Uterus (tissue), 4 donors: ENCODE results near the gene DLD. TPM values are rescaled to one million over a fixed set of nuclear protein-coding genes. Genes with fewer than 3 reads are reported as not detected.
A peak's percentile ranks its signal among the peaks of the same experiment; 100 is the strongest.
"Not testable (repeated sequence)": the region's sequence is repeated elsewhere in the genome, so short reads cannot be mapped to it uniquely, and the experiment has no call there.

ENCODE experiments used
- DNase-seq, 2 donors: peaks; one replicate each; pipeline ENCODE4 v3.0.0-alpha.2; 2019 to 2020
- H3K27ac ChIP-seq, 2 donors: fragments of 200-600 bp; sonication (generic); 1 replicate in 1 of 2; 2 replicates in 1 of 2; pipeline ENCODE4 v1.5.1; 2016 to 2018
- H3K27me3 ChIP-seq, 2 donors: fragments of 200-600 bp; sonication (generic); one replicate each; pipeline ENCODE4 v1.5.1; 2018 to 2019; ENCODE audit warnings: control low read depth in 1 of 2
- H3K36me3 ChIP-seq, 2 donors: fragments of 200-600 bp; sonication (generic); one replicate each; pipeline ENCODE4 v1.5.1; 2019; ENCODE audit warnings: control low read depth in 1 of 2
- H3K4me1 ChIP-seq, 2 donors: fragments of 200-600 bp; sonication (generic); one replicate each; pipeline ENCODE4 v1.5.1; 2018 to 2019; ENCODE audit warnings: control low read depth in 1 of 2
- H3K4me3 ChIP-seq, 2 donors: fragments of 200-600 bp; sonication (generic); 1 replicate in 1 of 2; 2 replicates in 1 of 2; pipeline ENCODE4 v1.5.1; 2018 to 2019; ENCODE audit warnings: mild to moderate bottlenecking in 1 of 2
- H3K9me3 ChIP-seq, 2 donors: fragments of 200-600 bp; sonication (generic); one replicate each; pipeline ENCODE4 v1.5.1; 2019; ENCODE audit warnings: control low read depth in 1 of 2
- POLR2A ChIP-seq, 2 donors: fragments of 450-650 bp; IDR thresholded peaks; one replicate each; pipeline ENCODE4 v1.6.1; 2016; ENCODE audit warnings: antibody characterized with exemption in 2 of 2, mild to moderate bottlenecking in 1 of 2, moderate library complexity in 1 of 2
- intact Hi-C: fragments of 100-400 bp; cut with DNase I; formaldehyde crosslinking; loops from one replicate; pipeline ENCODE4 v1.15.1; 2023; ENCODE audit warnings: low total_unique reads
- total RNA-seq, 4 donors: library from RNA; depleted of rRNA in 3 of 4; stranded (reverse); fragments of >200 nt in 3 of 4; gene quantifications; one replicate each; pipeline versions ENCODE4 v1.1.0 to v1.2.4, GENCODE V29; 2014 to 2023
- TF ChIP-seq, protein P1 (sequence below), 4 experiments: fragments of 200-600 bp in 2 of 4; fragments of 450-650 bp in 2 of 4; sonication (generic) in 2 of 4; IDR thresholded peaks; one replicate each; pipeline ENCODE4 v1.5.1; 2016 to 2019; ENCODE audit warnings: antibody characterized with exemption in 4 of 4, mild to moderate bottlenecking in 2 of 4, moderate library complexity in 1 of 4
- donor health status: DM: yes; HTN: yes; CAD: no.

Gene DLD
- total RNA-seq, 4 donors from 2014 or later = 50.2 to 127 (median 64.3) TPM

DNA sequence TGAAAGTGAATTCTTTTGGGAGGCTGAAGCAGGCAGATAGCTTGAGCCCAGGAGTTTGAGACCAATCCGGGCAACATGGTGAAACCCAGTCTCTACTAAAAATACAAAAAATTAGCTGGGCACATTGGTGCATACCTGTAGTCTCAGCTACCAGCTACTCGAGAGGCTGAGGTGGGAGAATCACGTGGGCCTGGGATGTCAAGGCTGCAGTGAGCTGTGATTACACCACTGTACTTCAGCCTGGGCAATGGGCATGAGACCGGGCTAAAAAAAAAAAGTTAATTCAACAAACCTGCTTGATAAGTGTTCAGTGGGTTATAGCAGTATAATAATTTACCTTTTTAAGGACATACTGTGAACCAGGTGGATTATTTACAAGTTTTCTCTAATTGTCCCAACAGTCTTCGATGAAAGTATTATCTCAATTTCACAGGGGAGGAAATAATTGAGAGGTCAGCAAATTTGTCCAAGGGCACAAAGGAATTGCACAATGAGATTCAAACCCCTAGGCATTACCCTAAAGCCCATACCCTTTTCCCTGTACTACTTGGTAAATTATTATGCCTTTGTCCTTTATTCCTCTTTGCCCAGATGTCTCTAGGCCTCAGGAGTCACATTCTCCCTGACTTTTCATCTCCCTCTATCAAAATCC lies 13.1 kb upstream of the DLD start:
- H3K4me1 ChIP-seq = no peaks in the 10 kb centered on the region
- no peak overlapping the region for H3K4me3 ChIP-seq
- no peaks in the 10 kb centered on the region for H3K36me3 ChIP-seq
- TF ChIP-seq, protein P1, sequence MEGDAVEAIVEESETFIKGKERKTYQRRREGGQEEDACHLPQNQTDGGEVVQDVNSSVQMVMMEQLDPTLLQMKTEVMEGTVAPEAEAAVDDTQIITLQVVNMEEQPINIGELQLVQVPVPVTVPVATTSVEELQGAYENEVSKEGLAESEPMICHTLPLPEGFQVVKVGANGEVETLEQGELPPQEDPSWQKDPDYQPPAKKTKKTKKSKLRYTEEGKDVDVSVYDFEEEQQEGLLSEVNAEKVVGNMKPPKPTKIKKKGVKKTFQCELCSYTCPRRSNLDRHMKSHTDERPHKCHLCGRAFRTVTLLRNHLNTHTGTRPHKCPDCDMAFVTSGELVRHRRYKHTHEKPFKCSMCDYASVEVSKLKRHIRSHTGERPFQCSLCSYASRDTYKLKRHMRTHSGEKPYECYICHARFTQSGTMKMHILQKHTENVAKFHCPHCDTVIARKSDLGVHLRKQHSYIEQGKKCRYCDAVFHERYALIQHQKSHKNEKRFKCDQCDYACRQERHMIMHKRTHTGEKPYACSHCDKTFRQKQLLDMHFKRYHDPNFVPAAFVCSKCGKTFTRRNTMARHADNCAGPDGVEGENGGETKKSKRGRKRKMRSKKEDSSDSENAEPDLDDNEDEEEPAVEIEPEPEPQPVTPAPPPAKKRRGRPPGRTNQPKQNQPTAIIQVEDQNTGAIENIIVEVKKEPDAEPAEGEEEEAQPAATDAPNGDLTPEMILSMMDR (IDR thresholded peaks at IDR 0.05) = no peak
- TF ChIP-seq POLR2A (IDR thresholded peaks at IDR 0.05) = no peak
- no peaks in the 10 kb centered on the region for H3K27me3 ChIP-seq
- no peak for DNase-seq
- no peak overlapping the region for H3K27ac ChIP-seq
- intact Hi-C loops = no loop called here
- H3K9me3 ChIP-seq = no peaks in the 10 kb centered on the region

DNA sequence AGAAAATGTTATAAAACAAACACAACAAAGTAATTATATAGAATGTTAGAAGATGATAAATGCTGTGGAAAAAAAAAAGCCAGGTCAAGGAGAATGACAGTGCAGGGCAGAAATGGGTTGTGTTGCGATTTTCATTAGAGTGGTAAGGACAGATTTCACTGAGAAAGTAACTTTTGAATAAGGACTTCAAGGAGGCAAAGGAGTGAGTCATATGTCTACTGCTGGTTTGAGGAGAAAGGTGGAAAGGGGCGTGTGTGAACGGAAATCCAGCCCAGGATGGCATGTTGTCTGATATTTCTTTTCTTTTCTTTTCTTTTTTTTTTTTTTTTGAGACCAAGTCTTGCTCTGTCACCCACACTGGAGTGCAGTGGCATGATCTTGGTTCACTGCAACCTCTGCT lies 12.3 kb upstream of the DLD start:
- no peaks in the 10 kb centered on the region for H3K4me1 ChIP-seq
- no peaks in the 10 kb centered on the region for H3K9me3 ChIP-seq
- H3K27ac ChIP-seq = no peak overlapping the region
- DNase-seq = no peak
- no peaks in the 10 kb centered on the region for H3K36me3 ChIP-seq
- intact Hi-C loops = no loop called here
- H3K27me3 ChIP-seq = no peaks in the 10 kb centered on the region
- H3K4me3 ChIP-seq = no peak overlapping the region
- TF ChIP-seq, protein P1 (IDR thresholded peaks at IDR 0.05) = no peak
- TF ChIP-seq POLR2A (IDR thresholded peaks at IDR 0.05) = no peak

DNA sequence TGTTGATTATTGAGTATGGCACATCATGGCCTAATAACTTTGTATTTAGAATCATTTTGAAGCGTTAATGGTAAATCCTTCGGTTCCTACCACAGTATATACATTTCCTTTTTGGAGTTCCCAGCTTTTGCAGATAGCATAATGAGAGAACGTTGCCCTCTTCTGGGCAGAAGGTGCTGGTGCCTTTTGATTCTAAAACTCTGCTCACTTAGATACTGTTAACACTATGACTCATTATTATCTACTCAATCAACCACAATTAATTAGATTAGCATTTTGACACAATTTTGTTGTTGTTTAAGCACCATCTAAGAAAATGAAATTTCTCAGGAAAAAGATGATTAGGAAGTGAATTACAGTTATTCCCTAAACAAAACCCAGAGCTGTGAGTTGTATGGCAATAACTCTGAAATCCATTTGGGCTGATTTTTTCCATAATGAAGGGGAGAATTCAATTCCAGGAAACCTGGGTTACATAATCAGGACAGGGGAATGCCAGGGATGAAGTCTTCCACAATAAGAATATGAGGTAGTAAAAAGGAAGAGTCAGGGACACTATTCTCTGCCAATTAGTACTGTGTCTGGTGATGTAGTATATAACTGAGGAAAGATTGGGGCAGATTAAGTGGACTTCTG lies 11.5 kb upstream of the DLD start:
- Histone ChIP-seq H3K36me3 (no peaks in the 10 kb centered on the region), H3K9me3 (no peaks in the 10 kb centered on the region), H3K4me1 (no peaks in the 10 kb centered on the region), H3K27me3 (no peaks in the 10 kb centered on the region), H3K4me3 (no peak overlapping the region), H3K27ac (no peak overlapping the region)
- no peak for TF ChIP-seq POLR2A (IDR thresholded peaks at IDR 0.05)
- TF ChIP-seq, protein P1 (IDR thresholded peaks at IDR 0.05) = peak; percentile 59 to 76 (median 60)
- intact Hi-C loops = no loop called here
- no peak for DNase-seq

DNA sequence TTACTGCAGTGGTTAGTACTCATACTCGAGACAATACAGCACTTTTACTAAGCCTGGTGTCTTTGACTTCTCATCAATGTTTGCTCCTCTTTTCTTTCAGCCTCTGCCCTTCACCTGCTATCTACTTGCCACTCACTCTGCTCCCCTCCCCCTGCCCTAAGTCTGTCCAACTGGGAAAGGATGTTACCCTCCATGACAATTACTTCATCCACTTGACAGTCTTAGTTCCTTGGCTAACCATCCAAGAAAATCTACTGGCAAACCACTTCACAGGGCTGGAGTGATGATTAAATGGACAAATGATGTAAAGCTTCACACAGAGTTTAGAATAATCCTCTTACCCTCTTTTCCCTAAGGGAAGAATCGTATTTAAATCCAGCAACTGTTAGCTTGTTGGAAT lies 8.2 kb upstream of the DLD start:
- intact Hi-C loops = no loop called here
- Histone ChIP-seq H3K4me1 (no peaks in the 10 kb centered on the region), H3K36me3 (no peaks in the 10 kb centered on the region), H3K9me3 (no peaks in the 10 kb centered on the region), H3K4me3 (no peak overlapping the region), H3K27ac (no peak overlapping the region), H3K27me3 (no peaks in the 10 kb centered on the region)
- TF ChIP-seq, protein P1 (IDR thresholded peaks at IDR 0.05) = no peak
- no peak for TF ChIP-seq POLR2A (IDR thresholded peaks at IDR 0.05)
- no peak for DNase-seq

DNA sequence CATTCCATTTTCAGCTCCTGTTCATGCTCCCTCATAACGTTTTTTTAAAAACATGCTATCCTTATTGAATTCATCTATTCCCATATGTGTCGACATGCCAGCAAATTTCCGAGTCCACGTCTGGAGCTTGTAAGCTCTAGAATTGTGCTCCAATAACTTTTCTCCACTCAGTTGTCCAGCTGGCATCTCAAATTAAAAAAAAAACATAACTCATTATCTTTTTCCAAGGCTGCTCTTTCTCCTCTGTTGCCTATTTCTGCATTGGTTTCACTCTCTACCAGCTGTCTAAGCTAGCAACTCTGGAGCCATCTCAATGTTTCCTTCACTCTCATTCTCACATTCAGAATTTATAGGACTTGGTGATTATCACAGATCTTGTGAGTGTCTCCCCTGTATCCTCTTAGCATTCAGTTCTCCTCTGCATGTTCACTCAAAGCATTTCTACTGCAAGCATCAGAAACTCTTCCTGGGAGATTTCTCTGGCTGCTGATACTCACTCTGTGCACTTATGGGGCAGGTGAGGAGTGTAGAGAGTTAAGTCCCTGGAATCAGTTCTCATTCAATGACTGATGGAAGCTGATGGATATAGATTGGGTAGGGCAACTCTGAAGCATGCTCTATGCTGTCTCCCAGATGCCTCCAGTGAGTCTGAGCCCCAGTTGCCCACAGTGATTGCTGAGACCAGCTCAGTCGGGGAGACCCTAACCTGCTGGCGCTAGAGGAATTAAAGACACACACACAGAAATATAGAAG lies 6.7 kb upstream of the DLD start:
- Histone ChIP-seq H3K4me3 (no peak overlapping the region), H3K36me3 (no peaks in the 10 kb centered on the region), H3K9me3 (no peaks in the 10 kb centered on the region), H3K4me1 (no peaks in the 10 kb centered on the region), H3K27me3 (no peaks in the 10 kb centered on the region), H3K27ac (no peak overlapping the region)
- TF ChIP-seq, protein P1 (IDR thresholded peaks at IDR 0.05) = no peak
- TF ChIP-seq POLR2A (IDR thresholded peaks at IDR 0.05) = no peak
- no peak for DNase-seq
- intact Hi-C loops = no loop called here

DNA sequence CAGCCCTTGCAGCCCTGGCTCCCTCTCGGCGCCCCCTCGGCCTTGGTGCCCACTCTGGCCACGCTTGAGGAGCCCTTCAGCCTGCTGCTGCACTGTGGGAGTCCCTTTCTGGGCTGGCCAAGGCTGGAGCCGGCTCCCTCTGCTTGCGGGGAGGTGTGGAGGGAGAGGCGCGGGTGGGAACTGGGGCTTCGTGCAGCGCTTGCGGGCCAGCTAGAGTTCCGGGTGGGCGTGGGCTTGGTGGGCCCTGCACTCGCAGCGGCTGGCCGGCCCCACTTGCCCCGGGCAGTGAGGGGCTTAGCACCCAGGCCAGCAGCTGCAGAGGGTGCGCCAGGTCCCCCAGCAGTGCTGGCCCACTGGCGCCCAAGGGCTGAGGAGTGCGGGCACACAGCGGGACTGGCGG lies 3.2 kb upstream of the DLD start:
- intact Hi-C loops, DNase-seq, H3K27ac ChIP-seq, H3K4me3 ChIP-seq, H3K9me3 ChIP-seq, H3K4me1 ChIP-seq, H3K36me3 ChIP-seq, H3K27me3 ChIP-seq: not testable (repeated sequence)
